ENCODE results near the gene RANBP17.
A peak's percentile ranks its signal among the peaks of the same experiment; 100 is the strongest.

Gene RANBP17

GRCh38 chr5:171340491-171340890 lies 478.7 kb downstream of the RANBP17 start:
- Histone ChIP-seq H3F3A (ENCODE audit: insufficient read depth, low read length) (no peaks in the 10 kb centered on the region), H3K4me3 (ENCODE audit: low read length) (no peak overlapping the region), H3K36me3 (replicated peaks; ENCODE audit: insufficient read depth, low read length) (no peaks in the 10 kb centered on the region), H3K9me2 (replicated peaks; ENCODE audit: insufficient read depth, low read length) (no peaks in the 10 kb centered on the region), H3K79me2 (ENCODE audit: low read length) (no peaks in the 10 kb centered on the region), H3K9ac (ENCODE audit: low read length) (no peak overlapping the region), H3K27ac (ENCODE audit: low read length) (no peak overlapping the region), H4K20me1 (ENCODE audit: insufficient read depth, low read length) (no peaks in the 10 kb centered on the region), H3K27me3 (replicated peaks; ENCODE audit: insufficient read depth, low read length) (no peaks in the 10 kb centered on the region), H3K9me3 (replicated peaks; ENCODE audit: insufficient read depth, low read length) (no peaks in the 10 kb centered on the region), H3K4me1 (ENCODE audit: low read length) (peaks cover 7% of the 10 kb centered on the region; the same call in 1 of the 2 replicates), H2AFZ (ENCODE audit: low read length) (no peak overlapping the region), H3K4me2 (ENCODE audit: low read depth, low read length) (no peak overlapping the region)
- TF ChIP-seq EZH2phosphoT487 (IDR thresholded peaks at IDR 0.05; ENCODE audit: low read length) (no peak), EZH2 (optimal IDR thresholded peaks at IDR 0.05; ENCODE audit: low read depth, low read length) (no peak), CTCF (IDR thresholded peaks at IDR 0.05; ENCODE audit: low read length) (no peak)
- no peak for DNase-seq

- Histone ChIP-seq H3K4me2 (ENCODE audit: low read depth, low read length) (no peak overlapping the region), H4K20me1 (ENCODE audit: insufficient read depth, low read length) (no peaks in the 10 kb centered on the region)
Measured at GRCh38 chr5:171342362-171343111, 480.7 kb downstream of the RANBP17 start.

GRCh38 chr5:171344936-171345608 lies 483.3 kb downstream of the RANBP17 start:
- H3K4me1 ChIP-seq (ENCODE audit: low read length) = no peaks in the 10 kb centered on the region
- no peaks in the 10 kb centered on the region for H3K9me2 ChIP-seq (replicated peaks; ENCODE audit: insufficient read depth, low read length)
- DNase-seq = no peak
- H3K4me3 ChIP-seq (ENCODE audit: low read length) = no peak overlapping the region
- no peaks in the 10 kb centered on the region for H4K20me1 ChIP-seq (ENCODE audit: insufficient read depth, low read length)
- H3F3A ChIP-seq (ENCODE audit: insufficient read depth, low read length) = no peaks in the 10 kb centered on the region
- no peaks in the 10 kb centered on the region for H3K27me3 ChIP-seq (replicated peaks; ENCODE audit: insufficient read depth, low read length)
- H3K79me2 ChIP-seq (ENCODE audit: low read length) = no peaks in the 10 kb centered on the region
- H3K36me3 ChIP-seq (replicated peaks; ENCODE audit: insufficient read depth, low read length) = no peaks in the 10 kb centered on the region
- H3K9me3 ChIP-seq (replicated peaks; ENCODE audit: insufficient read depth, low read length) = no peaks in the 10 kb centered on the region
- no peak overlapping the region for H3K9ac ChIP-seq (ENCODE audit: low read length)
- no peak for TF ChIP-seq EZH2 (optimal IDR thresholded peaks at IDR 0.05; ENCODE audit: low read depth, low read length)
- no peak for TF ChIP-seq EZH2phosphoT487 (IDR thresholded peaks at IDR 0.05; ENCODE audit: low read length)
- no peak for TF ChIP-seq CTCF (IDR thresholded peaks at IDR 0.05; ENCODE audit: low read length)
- no peak overlapping the region for H3K27ac ChIP-seq (ENCODE audit: low read length)
- H3K4me2 ChIP-seq (ENCODE audit: low read depth, low read length) = no peak overlapping the region
- H2AFZ ChIP-seq (ENCODE audit: low read length) = no peak overlapping the region

More at GRCh38 chr5:171342362-171343111, 480.7 kb downstream of the RANBP17 start:
- Histone ChIP-seq H3K27me3 (replicated peaks; ENCODE audit: insufficient read depth, low read length) (no peaks in the 10 kb centered on the region), H3K4me1 (ENCODE audit: low read length) (peaks cover 5% of the 10 kb centered on the region; the same call in 1 of the 2 replicates), H3K79me2 (ENCODE audit: low read length) (no peaks in the 10 kb centered on the region), H2AFZ (ENCODE audit: low read length) (no peak overlapping the region), H3K9me3 (replicated peaks; ENCODE audit: insufficient read depth, low read length) (no peaks in the 10 kb centered on the region), H3K9ac (ENCODE audit: low read length) (no peak overlapping the region), H3K27ac (ENCODE audit: low read length) (no peak overlapping the region), H3K4me3 (ENCODE audit: low read length) (no peak overlapping the region), H3F3A (ENCODE audit: insufficient read depth, low read length) (no peaks in the 10 kb centered on the region), H3K36me3 (replicated peaks; ENCODE audit: insufficient read depth, low read length) (no peaks in the 10 kb centered on the region), H3K9me2 (replicated peaks; ENCODE audit: insufficient read depth, low read length) (no peaks in the 10 kb centered on the region)
- peak; percentile 52 for DNase-seq
- no peak for TF ChIP-seq EZH2phosphoT487 (IDR thresholded peaks at IDR 0.05; ENCODE audit: low read length)
- peak; percentile 74 for TF ChIP-seq CTCF (IDR thresholded peaks at IDR 0.05; ENCODE audit: low read length)

Data from MM.1S (cell line).